Mesothelial cell of epicardium (in vitro differentiated cells): ENCODE results near the gene CCNH. TPM values are rescaled to one million over a fixed set of nuclear protein-coding genes. Genes with fewer than 3 reads are reported as not detected.
A peak's percentile ranks its signal among the peaks of the same experiment; 100 is the strongest.

Experiments used
- DNase-seq, 2 experiments: peaks; one replicate each; pipeline ENCODE4 v3.0.0; 2021; ENCODE audit warnings: low spot score in 2 of 2; ENCODE audit not compliant: unreplicated experiment in 2 of 2
- H3K27ac Mint-ChIP-seq: 2 replicates; pipeline ENCODE4 v1.8.0; 2021; ENCODE audit warnings: mixed read lengths
- H3K27me3 Mint-ChIP-seq: 2 replicates; pipeline ENCODE4 v1.8.0; 2021; ENCODE audit warnings: low read depth, mixed read lengths
- H3K36me3 Mint-ChIP-seq: 2 replicates; pipeline ENCODE4 v1.8.0; 2021; ENCODE audit warnings: mixed read lengths
- H3K4me1 Mint-ChIP-seq: 2 replicates; pipeline ENCODE4 v1.8.0; 2021; ENCODE audit warnings: mixed read lengths
- H3K4me3 Mint-ChIP-seq: 2 replicates; pipeline ENCODE4 v1.8.0; 2021; ENCODE audit warnings: mild to moderate bottlenecking, moderate library complexity, mixed read lengths
- H3K9me3 Mint-ChIP-seq: 2 replicates; pipeline ENCODE4 v1.8.0; 2021; ENCODE audit warnings: mixed read lengths
- total RNA-seq: library from RNA; stranded (reverse); gene quantifications from 3 replicates; pipeline ENCODE4 v1.2.1, GENCODE V29; 2021
- TF ChIP-seq, protein P1 (sequence below): fragments of 200-600 bp; sonication (generic); IDR thresholded peaks from one replicate; pipeline ENCODE4 v1.5.0; 2021; ENCODE audit warnings: antibody characterized with exemption; ENCODE audit not compliant: unreplicated experiment

The CCNH gene
- total RNA-seq, 1 donor from 2014 or later, result 41.8 TPM

DNA sequence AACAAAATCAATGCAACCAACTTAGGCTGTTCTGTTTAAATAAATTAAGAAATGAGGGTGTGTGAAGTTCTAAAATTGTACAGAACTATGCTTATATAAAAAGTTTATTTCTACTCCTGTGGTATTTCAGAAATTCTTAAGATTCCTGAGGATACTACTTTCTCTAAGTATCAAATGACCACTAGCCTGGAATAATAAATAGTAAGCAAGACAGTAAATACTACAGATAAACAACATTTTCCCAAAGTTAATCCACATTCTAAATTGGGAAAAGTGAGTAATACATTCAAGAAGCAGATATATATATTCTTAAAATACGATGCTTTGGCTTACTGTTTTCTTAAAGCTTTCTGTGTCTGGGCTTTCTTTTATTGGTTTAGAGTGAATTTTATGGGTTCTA, 29.5 kb downstream of the CCNH start:
- TF ChIP-seq, protein P1, sequence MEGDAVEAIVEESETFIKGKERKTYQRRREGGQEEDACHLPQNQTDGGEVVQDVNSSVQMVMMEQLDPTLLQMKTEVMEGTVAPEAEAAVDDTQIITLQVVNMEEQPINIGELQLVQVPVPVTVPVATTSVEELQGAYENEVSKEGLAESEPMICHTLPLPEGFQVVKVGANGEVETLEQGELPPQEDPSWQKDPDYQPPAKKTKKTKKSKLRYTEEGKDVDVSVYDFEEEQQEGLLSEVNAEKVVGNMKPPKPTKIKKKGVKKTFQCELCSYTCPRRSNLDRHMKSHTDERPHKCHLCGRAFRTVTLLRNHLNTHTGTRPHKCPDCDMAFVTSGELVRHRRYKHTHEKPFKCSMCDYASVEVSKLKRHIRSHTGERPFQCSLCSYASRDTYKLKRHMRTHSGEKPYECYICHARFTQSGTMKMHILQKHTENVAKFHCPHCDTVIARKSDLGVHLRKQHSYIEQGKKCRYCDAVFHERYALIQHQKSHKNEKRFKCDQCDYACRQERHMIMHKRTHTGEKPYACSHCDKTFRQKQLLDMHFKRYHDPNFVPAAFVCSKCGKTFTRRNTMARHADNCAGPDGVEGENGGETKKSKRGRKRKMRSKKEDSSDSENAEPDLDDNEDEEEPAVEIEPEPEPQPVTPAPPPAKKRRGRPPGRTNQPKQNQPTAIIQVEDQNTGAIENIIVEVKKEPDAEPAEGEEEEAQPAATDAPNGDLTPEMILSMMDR, result no peak
- H3K27me3 Mint-ChIP-seq, result no peaks in the 10 kb centered on the region
- no peaks in the 10 kb centered on the region for H3K4me1 Mint-ChIP-seq
- no peak for DNase-seq
- H3K4me3 Mint-ChIP-seq, result no peak overlapping the region
- H3K27ac Mint-ChIP-seq, result peak overlapping the region; percentile 34
- no peaks in the 10 kb centered on the region for H3K9me3 Mint-ChIP-seq
- H3K36me3 Mint-ChIP-seq, result peaks cover 26% of the 10 kb centered on the region

DNA sequence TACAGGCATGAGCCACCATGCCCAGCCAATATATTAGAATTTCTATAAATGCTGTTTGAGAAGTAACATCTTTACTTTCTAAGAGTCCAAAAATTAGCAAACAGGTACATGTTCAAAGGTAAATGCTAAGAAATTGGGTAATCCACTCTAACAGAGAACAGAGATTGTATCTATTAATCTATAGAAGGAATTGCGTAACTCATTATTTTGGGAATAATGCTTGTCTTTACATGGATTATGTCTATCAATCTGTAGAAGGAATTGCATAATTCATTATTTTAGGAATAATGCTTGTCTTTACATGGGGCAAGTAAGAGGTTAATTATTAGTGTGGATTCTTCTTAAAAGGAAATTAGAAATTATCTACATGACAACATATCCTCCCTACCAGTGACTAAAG, 30.5 kb downstream of the CCNH start:
- no peak for DNase-seq
- no peaks in the 10 kb centered on the region for H3K9me3 Mint-ChIP-seq
- H3K4me3 Mint-ChIP-seq, result no peak overlapping the region
- H3K36me3 Mint-ChIP-seq, result peaks cover 25% of the 10 kb centered on the region
- H3K27ac Mint-ChIP-seq, result no peak overlapping the region
- no peaks in the 10 kb centered on the region for H3K4me1 Mint-ChIP-seq
- TF ChIP-seq, protein P1, result no peak
- H3K27me3 Mint-ChIP-seq, result no peaks in the 10 kb centered on the region

DNA sequence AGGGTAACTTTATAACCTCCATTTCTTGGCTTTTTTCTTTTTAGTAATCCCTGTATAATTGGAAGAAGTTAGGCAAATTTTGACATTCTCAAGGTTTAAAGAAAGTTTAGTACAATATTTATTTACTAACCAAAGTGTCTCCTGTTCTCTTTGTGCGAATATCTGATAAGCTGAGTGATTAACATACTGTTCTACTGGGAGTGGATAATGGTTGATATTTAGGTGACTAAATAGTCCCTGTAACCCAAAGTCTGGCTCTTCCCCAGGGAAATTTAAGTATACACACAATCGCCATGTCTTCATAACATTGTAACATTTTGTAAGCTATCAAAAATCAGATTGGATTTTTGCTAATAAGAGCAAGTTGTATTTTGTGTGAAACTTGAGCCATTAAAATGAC, 40.0 kb downstream of the CCNH start:
- H3K4me1 Mint-ChIP-seq, result no peaks in the 10 kb centered on the region
- TF ChIP-seq, protein P1, result no peak
- no peaks in the 10 kb centered on the region for H3K27me3 Mint-ChIP-seq
- H3K4me3 Mint-ChIP-seq, result no peak overlapping the region
- peaks cover 19% of the 10 kb centered on the region for H3K36me3 Mint-ChIP-seq
- DNase-seq, result no peak
- H3K27ac Mint-ChIP-seq, result no peak overlapping the region
- H3K9me3 Mint-ChIP-seq, result no peaks in the 10 kb centered on the region

DNA sequence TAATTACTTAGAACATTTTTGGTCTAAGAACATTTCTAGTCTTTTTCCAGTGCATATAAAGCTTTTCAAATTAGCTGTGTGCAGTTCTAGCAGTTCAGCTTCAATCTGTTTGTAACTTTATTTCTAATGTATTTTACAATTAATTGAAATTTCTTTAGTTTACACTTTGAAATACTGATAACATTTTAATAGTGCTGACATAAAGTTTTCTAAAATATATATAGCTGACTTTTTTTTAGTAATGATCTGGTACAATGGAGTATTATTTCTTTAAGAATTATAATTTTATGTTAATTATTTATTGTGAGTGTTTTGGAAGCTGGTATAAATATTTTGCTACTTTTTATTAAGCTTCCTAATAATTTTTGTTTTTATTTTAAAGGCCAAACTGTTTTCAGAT, 43.3 kb downstream of the CCNH start:
- no peaks in the 10 kb centered on the region for H3K4me1 Mint-ChIP-seq
- no peak overlapping the region for H3K4me3 Mint-ChIP-seq
- peaks cover 14% of the 10 kb centered on the region for H3K36me3 Mint-ChIP-seq
- no peak overlapping the region for H3K27ac Mint-ChIP-seq
- TF ChIP-seq, protein P1, result no peak
- no peaks in the 10 kb centered on the region for H3K27me3 Mint-ChIP-seq
- no peaks in the 10 kb centered on the region for H3K9me3 Mint-ChIP-seq
- no peak for DNase-seq

DNA sequence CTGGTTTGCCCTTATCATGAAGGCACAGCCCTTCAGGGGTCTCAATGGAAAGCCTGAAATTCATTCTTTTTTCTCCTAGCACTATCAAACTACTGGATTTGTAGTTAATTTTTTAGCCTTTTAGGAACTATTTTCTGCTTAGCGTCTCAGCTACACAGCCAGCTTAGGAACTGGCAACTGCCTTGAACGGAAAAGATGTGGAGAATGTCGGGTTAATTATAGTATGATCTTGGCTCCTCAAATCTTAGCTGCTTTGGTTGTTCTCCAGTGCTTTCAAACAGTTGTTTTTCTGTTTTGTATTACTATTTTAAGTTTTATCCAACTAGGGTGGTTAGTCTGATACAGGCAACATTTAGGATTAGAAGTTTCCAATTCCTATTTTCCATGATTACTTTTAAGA, 44.1 kb downstream of the CCNH start:
- Mint-ChIP-seq H3K27ac (no peak overlapping the region), H3K4me1 (no peaks in the 10 kb centered on the region), H3K36me3 (peaks cover 14% of the 10 kb centered on the region), H3K27me3 (no peaks in the 10 kb centered on the region), H3K9me3 (no peaks in the 10 kb centered on the region), H3K4me3 (no peak overlapping the region)
- TF ChIP-seq, protein P1, result no peak
- no peak for DNase-seq

DNA sequence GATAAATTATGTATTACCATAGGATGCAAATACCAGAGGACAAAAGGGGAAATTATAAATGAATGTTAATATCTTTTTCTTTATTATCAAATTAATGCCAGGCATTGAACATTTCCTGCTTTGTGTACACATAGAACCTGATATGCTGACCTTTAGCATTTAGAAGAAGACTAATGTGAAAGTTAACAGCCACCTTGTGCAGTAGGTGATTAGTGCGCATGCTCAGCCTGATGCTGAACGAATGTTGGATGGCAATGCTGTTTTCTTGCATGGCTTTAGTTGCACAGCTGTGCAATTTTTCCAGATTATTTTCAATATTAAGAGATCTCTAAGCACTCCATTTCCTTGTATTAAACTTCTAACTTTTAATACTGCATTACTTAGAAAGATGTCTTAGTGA, 45.5 kb downstream of the CCNH start:
- Mint-ChIP-seq H3K36me3 (peaks cover 17% of the 10 kb centered on the region), H3K27ac (no peak overlapping the region), H3K27me3 (no peaks in the 10 kb centered on the region), H3K9me3 (no peaks in the 10 kb centered on the region), H3K4me3 (no peak overlapping the region), H3K4me1 (no peaks in the 10 kb centered on the region)
- TF ChIP-seq, protein P1, result no peak
- no peak for DNase-seq
